PC-9 (cell line): ENCODE results near the gene MOGAT1. TPM values are rescaled to one million over a fixed set of nuclear protein-coding genes. Genes with fewer than 3 reads are reported as not detected.

Experiments
- BruUV-seq: library from RNA; stranded (reverse); fragments of 400-500 nt; replicated peaks from 2 replicates; lab custom pipeline; 2021; lab: Mats Ljungman, UMichigan
- CTCF ChIA-PET: fragments of 300-600 bp; sonication (Branson Sonifier 250); formaldehyde crosslinking; loops from one replicate; lab custom pipeline; 2022; ENCODE audit warnings: antibody characterized with exemption; lab: Charles Lee
- POLR2A ChIA-PET: fragments of 300-600 bp; sonication (Branson Sonifier 250); formaldehyde crosslinking; loops from one replicate; lab custom pipeline; 2022; ENCODE audit warnings: antibody characterized with exemption; ENCODE audit not compliant: unreplicated experiment; lab: Charles Lee
- DNase-seq, 2 experiments: peaks; one replicate each; pipeline versions ENCODE4 v3.0.0 to v3.0.0-alpha.2; 2015 to 2022; ENCODE audit warnings: mixed read lengths in 1 of 2
- H2AFZ ChIP-seq: fragments of 200-600 bp; sonication (generic); 2 replicates; pipeline ENCODE4 v1.8.1; 2017; ENCODE audit warnings: antibody characterized with exemption
- H3F3A ChIP-seq: fragments of 200-600 bp; sonication (generic); 2 replicates; pipeline ENCODE4 v1.8.1; 2017; ENCODE audit warnings: antibody characterized with exemption, mild to moderate bottlenecking, low read depth; ENCODE audit not compliant: insufficient read depth
- H3K27ac ChIP-seq: fragments of 200-600 bp; sonication (generic); 2 replicates; pipeline ENCODE4 v1.6.1; 2016; ENCODE audit warnings: mixed run types
- H3K27me3 ChIP-seq: fragments of 200-600 bp; sonication (generic); 2 replicates; pipeline ENCODE4 v1.6.1; 2016; ENCODE audit warnings: low read depth, mixed run types; ENCODE audit not compliant: insufficient read depth
- H3K36me3 ChIP-seq: fragments of 200-600 bp; sonication (generic); 2 replicates; pipeline ENCODE4 v1.6.1; 2016; ENCODE audit warnings: low read depth, mixed run types
- H3K4me1 ChIP-seq: fragments of 200-600 bp; sonication (generic); replicated peaks from 2 replicates; pipeline ENCODE4 v1.6.1; 2016; ENCODE audit warnings: mixed run types; ENCODE audit not compliant: insufficient read depth
- H3K4me2 ChIP-seq: fragments of 200-600 bp; sonication (generic); 2 replicates; pipeline ENCODE4 v1.6.1; 2017; ENCODE audit warnings: mixed run types
- H3K4me3 ChIP-seq: fragments of 200-600 bp; sonication (generic); 2 replicates; pipeline ENCODE4 v1.6.1; 2016; ENCODE audit warnings: mixed run types
- H3K79me2 ChIP-seq: fragments of 200-600 bp; sonication (generic); 2 replicates; pipeline ENCODE4 v1.6.1; 2017; ENCODE audit warnings: low read depth, mixed run types
- H3K9me2 ChIP-seq: fragments of 200-600 bp; sonication (generic); 2 replicates; pipeline ENCODE4 v1.8.1; 2017; ENCODE audit warnings: mild to moderate bottlenecking; ENCODE audit not compliant: insufficient read depth
- H3K9me3 ChIP-seq: fragments of 200-600 bp; sonication (generic); 2 replicates; pipeline ENCODE4 v1.8.1; 2016; ENCODE audit warnings: low read depth; ENCODE audit not compliant: insufficient read depth
- H4K20me1 ChIP-seq: fragments of 200-600 bp; sonication (generic); 2 replicates; pipeline ENCODE4 v1.8.1; 2017; ENCODE audit not compliant: insufficient read depth
- CTCF ChIP-seq: fragments of 200-600 bp; sonication (generic); conservative IDR thresholded peaks from 2 replicates; pipeline ENCODE4 v1.6.1; 2017; ENCODE audit warnings: mixed run types, antibody characterized with exemption, mild to moderate bottlenecking, moderate library complexity
- EZH2 ChIP-seq: fragments of 200-600 bp; sonication (generic); IDR thresholded peaks from 2 replicates; pipeline ENCODE4 v1.8.0; 2017; ENCODE audit warnings: antibody characterized with exemption, low read depth
- intact Hi-C: fragments of 100-400 bp; cut with micrococcal nuclease; formaldehyde crosslinking; loops from one replicate; pipeline ENCODE4 v1.10.0; 2022; ENCODE audit not compliant: unreplicated experiment
- total RNA-seq: library from RNA; stranded (reverse); gene quantifications from 2 replicates; pipeline ENCODE4 v1.2.3, GENCODE V29; 2021

MOGAT1 gene
- total RNA-seq, 1 experiment from 2014 or later, result 0.35 TPM

GRCh38 chr2:222698276-222698675 lies 26.8 kb downstream of the MOGAT1 start:
- Histone ChIP-seq H3K36me3 (no peaks in the 10 kb centered on the region), H3K4me1 (no peaks in the 10 kb centered on the region), H4K20me1 (no peaks in the 10 kb centered on the region), H3K79me2 (no peaks in the 10 kb centered on the region), H2AFZ (no peak overlapping the region), H3K4me2 (no peak overlapping the region), H3K9me3 (no peaks in the 10 kb centered on the region), H3K9me2 (no peaks in the 10 kb centered on the region), H3K4me3 (no peak overlapping the region), H3K27ac (no peak overlapping the region), H3K27me3 (no peaks in the 10 kb centered on the region), H3F3A (no peaks in the 10 kb centered on the region)
- intact Hi-C loops, result loop anchor here (10.0 kb wide), 1 partner anchor 527 kb away; no protein-coding TSS in a partner anchor
- BruUV-seq, result no TSS peak
- TF ChIP-seq CTCF, result no peak
- TF ChIP-seq EZH2, result no peak
- ChIA-PET CTCF (no interaction called here), POLR2A (no interaction called here)
- no peak for DNase-seq

- POLR2A ChIA-PET, result no interaction called here
- DNase-seq, result no peak
- no peak for TF ChIP-seq EZH2
- no peak for TF ChIP-seq CTCF
- H3K27ac ChIP-seq, result no peak overlapping the region
- H3K4me1 ChIP-seq, result no peaks in the 10 kb centered on the region
- H3F3A ChIP-seq, result no peaks in the 10 kb centered on the region
- intact Hi-C loops, result loop anchor here (10.0 kb wide), 1 partner anchor 1254 kb away; the partner anchor contains the start of gene MRPL44
- H3K36me3 ChIP-seq, result no peaks in the 10 kb centered on the region
- H3K4me3 ChIP-seq, result no peak overlapping the region
- no peak overlapping the region for H3K4me2 ChIP-seq
- no peaks in the 10 kb centered on the region for H4K20me1 ChIP-seq
- no TSS peak for BruUV-seq
- no peaks in the 10 kb centered on the region for H3K79me2 ChIP-seq
- H2AFZ ChIP-seq, result no peak overlapping the region
- H3K27me3 ChIP-seq, result no peaks in the 10 kb centered on the region
- H3K9me2 ChIP-seq, result no peaks in the 10 kb centered on the region
- H3K9me3 ChIP-seq, result no peaks in the 10 kb centered on the region
- CTCF ChIA-PET, result no interaction called here
Observed at GRCh38 chr2:222701233-222701632, 29.8 kb downstream of the MOGAT1 start.

GRCh38 chr2:222701721-222702131 lies 30.3 kb downstream of the MOGAT1 start:
- no TSS peak for BruUV-seq

More at GRCh38 chr2:222701721-222702131, 30.3 kb downstream of the MOGAT1 start:
- Histone ChIP-seq H3K9me3 (no peaks in the 10 kb centered on the region), H3K79me2 (no peaks in the 10 kb centered on the region), H3K4me1 (no peaks in the 10 kb centered on the region), H3K4me2 (no peak overlapping the region), H3K27me3 (no peaks in the 10 kb centered on the region), H2AFZ (no peak overlapping the region), H3K36me3 (no peaks in the 10 kb centered on the region), H4K20me1 (no peaks in the 10 kb centered on the region), H3F3A (no peaks in the 10 kb centered on the region; the same call in 1 of the 2 replicates), H3K4me3 (no peak overlapping the region), H3K27ac (no peak overlapping the region), H3K9me2 (no peaks in the 10 kb centered on the region)
- ChIA-PET CTCF (no interaction called here), POLR2A (no interaction called here)
- intact Hi-C loops, result loop anchor here (10.0 kb wide), 1 partner anchor 1253 kb away; the partner anchor contains the start of gene MRPL44
- TF ChIP-seq CTCF (no peak), EZH2 (no peak)
- DNase-seq, result no peak
